PC-3 (cell line): ENCODE results near the gene CNN3. TPM values are rescaled to one million over a fixed set of nuclear protein-coding genes. Genes with fewer than 3 reads are reported as not detected.

ENCODE experiments used
- ATAC-seq: fragments of 200-7000 bp; cut with Tn5 transposase; 2 replicates; pipeline ENCODE4 v1.9.1; 2020; ENCODE audit warnings: mild to moderate bottlenecking, moderate library complexity
- BruUV-seq: library from RNA; stranded (reverse); fragments of 400-500 nt; replicated peaks from 2 replicates; lab custom pipeline; 2021; lab: Mats Ljungman, UMichigan
- CTCF ChIA-PET: fragments of 300-600 bp; sonication (Branson Sonifier 250); formaldehyde crosslinking; loops from one replicate; lab custom pipeline; 2022; ENCODE audit warnings: antibody characterized with exemption; lab: Charles Lee
- POLR2A ChIA-PET: fragments of 300-600 bp; sonication (Branson Sonifier 250); formaldehyde crosslinking; loops from one replicate; lab custom pipeline; 2022; ENCODE audit warnings: antibody characterized with exemption; ENCODE audit not compliant: unreplicated experiment; lab: Charles Lee
- DNase-seq: peaks from one replicate; pipeline ENCODE4 v3.0.0-alpha.2; 2015
- H2AFZ ChIP-seq: fragments of 300-600 bp; sonication (generic); 2 replicates; pipeline ENCODE4 v1.6.0; 2016; ENCODE audit warnings: antibody characterized with exemption, low read length
- H3F3A ChIP-seq: fragments of 300-600 bp; sonication (generic); one replicate; pipeline ENCODE4 v1.6.0; 2017; ENCODE audit warnings: antibody characterized with exemption, low read length, control low read depth, mild to moderate bottlenecking; ENCODE audit not compliant: unreplicated experiment
- H3K27ac ChIP-seq: fragments of 300-600 bp; sonication (generic); 2 replicates; pipeline ENCODE4 v1.5.1; 2016; ENCODE audit warnings: mild to moderate bottlenecking, low read length
- H3K27me3 ChIP-seq: fragments of 300-600 bp; sonication (generic); 2 replicates; pipeline ENCODE4 v1.6.1; 2016; ENCODE audit warnings: low read length, mixed read lengths
- H3K36me3 ChIP-seq: fragments of 300-600 bp; sonication (generic); 2 replicates; pipeline ENCODE4 v1.6.1; 2016; ENCODE audit warnings: low read depth, mixed run types, low read length, mixed read lengths
- H3K4me1 ChIP-seq: fragments of 300-600 bp; sonication (generic); 2 replicates; pipeline ENCODE4 v1.5.1; 2016; ENCODE audit warnings: low read length; ENCODE audit not compliant: insufficient read depth
- H3K4me2 ChIP-seq: fragments of 300-600 bp; sonication (generic); 2 replicates; pipeline ENCODE4 v1.6.0; 2016; ENCODE audit warnings: low read length
- H3K4me3 ChIP-seq: fragments of 300-600 bp; sonication (generic); 2 replicates; pipeline ENCODE4 v1.5.1; 2016; ENCODE audit warnings: mild to moderate bottlenecking, low read length, mixed read lengths
- H3K79me2 ChIP-seq: fragments of 300-600 bp; sonication (generic); 2 replicates; pipeline ENCODE4 v1.6.1; 2017; ENCODE audit warnings: low read length, mixed read lengths
- H3K9ac ChIP-seq: fragments of 300-600 bp; sonication (generic); 2 replicates; pipeline ENCODE4 v1.6.0; 2016; ENCODE audit warnings: mild to moderate bottlenecking, low read length
- H3K9me2 ChIP-seq: fragments of 300-600 bp; sonication (generic); replicated peaks from 2 replicates; pipeline ENCODE4 v1.6.1; 2016; ENCODE audit warnings: mixed run types, low read length, mixed read lengths
- H3K9me3 ChIP-seq: fragments of 300-600 bp; sonication (generic); 2 replicates; pipeline ENCODE4 v1.6.1; 2016; ENCODE audit warnings: low read length, mixed read lengths
- H4K20me1 ChIP-seq: fragments of 300-600 bp; sonication (generic); 2 replicates; pipeline ENCODE4 v1.6.1; 2016; ENCODE audit warnings: low read length, mixed read lengths
- CTCF ChIP-seq: fragments of 300-600 bp; sonication (generic); conservative IDR thresholded peaks from 2 replicates; pipeline ENCODE4 v1.5.1; 2017; ENCODE audit warnings: antibody characterized with exemption, low read depth, mild to moderate bottlenecking, low read length
- EZH2 ChIP-seq: fragments of 300-600 bp; sonication (generic); IDR thresholded peaks from one replicate; pipeline ENCODE4 v1.6.1; 2017; ENCODE audit warnings: antibody characterized with exemption, mild to moderate bottlenecking, low read length; ENCODE audit not compliant: unreplicated experiment
- EZH2phosphoT487 ChIP-seq: fragments of 300-600 bp; sonication (generic); IDR thresholded peaks from 2 replicates; pipeline ENCODE4 v1.6.1; 2018; ENCODE audit warnings: mild to moderate bottlenecking, antibody characterized with exemption, low read length, borderline replicate concordance
- intact Hi-C: fragments of 100-400 bp; cut with micrococcal nuclease; formaldehyde crosslinking; loops from 2 replicates; pipeline ENCODE4 v1.9.0; 2023
- total RNA-seq: library from RNA; depleted of rRNA; stranded (reverse); fragments of >200 nt; gene quantifications from 2 replicates; pipeline ENCODE4 v1.2.3, GENCODE V29; 2014

Gene CNN3
- total RNA-seq, 1 experiment from 2014 or later = 323 TPM

- peaks cover 3% of the 10 kb centered on the region for H3F3A ChIP-seq
- peak overlapping the region; percentile 87 for H3K9ac ChIP-seq
- TSS peak; percentile 90 for BruUV-seq
- H3K27me3 ChIP-seq = no peaks in the 10 kb centered on the region
- H3K36me3 ChIP-seq = peaks cover 21% of the 10 kb centered on the region
- peak overlapping the region; percentile 84 for H3K27ac ChIP-seq
- H3K4me1 ChIP-seq = peaks cover 25% of the 10 kb centered on the region
- peak overlapping the region; percentile 89 for H3K4me3 ChIP-seq
- H2AFZ ChIP-seq = peak overlapping the region; percentile 66
- TF ChIP-seq CTCF (peak; percentile 68), EZH2phosphoT487 (no peak), EZH2 (no peak)
- H3K9me3 ChIP-seq = no peaks in the 10 kb centered on the region
- POLR2A ChIA-PET = interaction anchor here (0.7 kb wide), 1 partner anchor 72 kb away, joined by 4 read pairs; no protein-coding TSS in a partner anchor
- CTCF ChIA-PET = interaction anchor here (1.0 to 1.4 kb wide), 2 partner anchors 72 to 115 kb away, joined by 4 to 13 read pairs; no protein-coding TSS in a partner anchor
- intact Hi-C loops = loop anchor here (2.0 kb wide), 1 partner anchor 36 kb away; no protein-coding TSS in a partner anchor
- H3K4me2 ChIP-seq = peak overlapping the region; percentile 86
- no peaks in the 10 kb centered on the region for H3K9me2 ChIP-seq
- peaks cover 55% of the 10 kb centered on the region for H3K79me2 ChIP-seq
- DNase-seq = peak; percentile 56
- peak; percentile 49 for ATAC-seq
- H4K20me1 ChIP-seq = peaks cover 38% of the 10 kb centered on the region
Measured at GRCh38 chr1:94926126-94926914, 590 bp downstream of the CNN3 start.

- Histone ChIP-seq H3K27me3 (no peaks in the 10 kb centered on the region), H3K4me3 (peak overlapping the region; percentile 89), H4K20me1 (peaks cover 42% of the 10 kb centered on the region), H3F3A (peaks cover 3% of the 10 kb centered on the region), H3K79me2 (peaks cover 62% of the 10 kb centered on the region), H3K4me2 (peak overlapping the region; percentile 86), H3K36me3 (peaks cover 25% of the 10 kb centered on the region), H3K9me3 (no peaks in the 10 kb centered on the region), H3K9ac (peak overlapping the region; percentile 87), H3K9me2 (no peaks in the 10 kb centered on the region), H2AFZ (peak overlapping the region; percentile 66), H3K27ac (peak overlapping the region; percentile 84), H3K4me1 (peaks cover 29% of the 10 kb centered on the region)
- intact Hi-C loops = loop anchor here (1.0 to 2.0 kb wide), 3 partner anchors 37 to 116 kb away; no protein-coding TSS in a partner anchor
- TF ChIP-seq CTCF (no peak), EZH2phosphoT487 (no peak), EZH2 (no peak)
- peak; percentile 95 for DNase-seq
- ChIA-PET CTCF (interaction anchor here (1.0 kb wide), 1 partner anchor 71 kb away, joined by 4 read pairs; no protein-coding TSS in a partner anchor), POLR2A (no interaction called here)
- ATAC-seq = peak; percentile 63
- BruUV-seq = no TSS peak
Measured at GRCh38 chr1:94925561-94926125, 1.3 kb downstream of the CNN3 start.
